GM12874 (cell line): ENCODE results near the gene FNIP1.

Experiments
- TF ChIP-seq, protein P1 (sequence below): IDR thresholded peaks from 2 replicates; pipeline ENCODE4 v1.5.1; 2011; ENCODE audit warnings: low read depth, mild to moderate bottlenecking, control low read depth, low read length, moderate library complexity; ENCODE audit not compliant: insufficient read depth

FNIP1 gene

DNA sequence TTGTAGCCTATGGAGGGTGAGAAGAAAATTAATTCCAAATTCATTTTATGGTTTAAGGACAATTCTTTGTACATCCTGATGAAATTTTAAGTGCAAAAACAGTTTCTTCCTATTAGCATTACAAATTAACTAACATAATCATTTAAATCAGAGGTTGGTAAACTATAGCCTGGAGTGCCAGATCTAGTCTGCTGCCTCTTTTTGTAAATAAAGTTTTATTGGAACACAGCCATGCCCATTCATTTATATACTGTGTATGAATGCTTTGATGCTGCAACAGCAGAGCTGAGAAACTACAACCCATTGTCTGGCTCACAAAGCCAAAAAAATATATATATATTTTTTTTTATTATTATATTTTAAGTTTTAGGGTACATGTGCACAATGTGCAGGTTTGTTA, 80.2 kb downstream of the FNIP1 start:
- TF ChIP-seq, protein P1, sequence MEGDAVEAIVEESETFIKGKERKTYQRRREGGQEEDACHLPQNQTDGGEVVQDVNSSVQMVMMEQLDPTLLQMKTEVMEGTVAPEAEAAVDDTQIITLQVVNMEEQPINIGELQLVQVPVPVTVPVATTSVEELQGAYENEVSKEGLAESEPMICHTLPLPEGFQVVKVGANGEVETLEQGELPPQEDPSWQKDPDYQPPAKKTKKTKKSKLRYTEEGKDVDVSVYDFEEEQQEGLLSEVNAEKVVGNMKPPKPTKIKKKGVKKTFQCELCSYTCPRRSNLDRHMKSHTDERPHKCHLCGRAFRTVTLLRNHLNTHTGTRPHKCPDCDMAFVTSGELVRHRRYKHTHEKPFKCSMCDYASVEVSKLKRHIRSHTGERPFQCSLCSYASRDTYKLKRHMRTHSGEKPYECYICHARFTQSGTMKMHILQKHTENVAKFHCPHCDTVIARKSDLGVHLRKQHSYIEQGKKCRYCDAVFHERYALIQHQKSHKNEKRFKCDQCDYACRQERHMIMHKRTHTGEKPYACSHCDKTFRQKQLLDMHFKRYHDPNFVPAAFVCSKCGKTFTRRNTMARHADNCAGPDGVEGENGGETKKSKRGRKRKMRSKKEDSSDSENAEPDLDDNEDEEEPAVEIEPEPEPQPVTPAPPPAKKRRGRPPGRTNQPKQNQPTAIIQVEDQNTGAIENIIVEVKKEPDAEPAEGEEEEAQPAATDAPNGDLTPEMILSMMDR = no peak

DNA sequence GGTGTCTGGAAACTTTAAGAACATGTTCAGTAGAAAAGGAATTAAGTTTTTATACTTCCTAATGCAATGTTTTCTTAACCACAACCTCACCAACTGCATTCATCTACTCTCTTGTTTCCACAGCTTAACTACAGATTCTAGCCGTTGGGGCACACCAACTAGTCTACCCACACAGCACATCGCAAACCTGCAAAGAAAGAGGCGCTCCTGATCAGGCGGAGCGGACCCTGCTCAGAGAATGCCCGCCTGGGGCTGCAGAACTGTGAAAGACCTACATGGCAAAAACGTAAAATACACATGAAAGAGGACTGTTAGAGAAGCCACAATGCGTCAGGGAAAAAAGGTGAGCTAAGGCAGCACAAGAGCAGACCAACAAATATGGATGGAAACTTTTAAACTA, 86.4 kb downstream of the FNIP1 start:
- TF ChIP-seq, protein P1 = no peak

DNA sequence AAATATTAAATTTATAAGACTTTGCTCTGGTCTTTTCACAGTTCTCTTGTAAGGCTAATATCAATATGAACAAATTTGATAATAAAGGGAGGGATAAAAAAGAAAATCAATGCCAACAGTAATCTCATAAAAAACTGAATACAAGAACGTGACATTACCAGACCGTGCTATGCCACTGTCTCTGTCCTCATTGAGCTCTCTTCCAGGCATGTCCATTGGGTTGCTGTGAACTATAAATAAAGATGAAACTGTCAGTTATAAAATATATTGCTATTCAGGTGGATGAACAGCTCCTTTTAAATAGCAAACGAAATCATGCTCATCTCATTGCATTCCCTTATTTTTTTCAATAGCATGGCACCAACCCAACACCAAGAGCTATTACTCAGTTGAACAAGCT, 87.8 kb downstream of the FNIP1 start:
- TF ChIP-seq, protein P1 = no peak

DNA sequence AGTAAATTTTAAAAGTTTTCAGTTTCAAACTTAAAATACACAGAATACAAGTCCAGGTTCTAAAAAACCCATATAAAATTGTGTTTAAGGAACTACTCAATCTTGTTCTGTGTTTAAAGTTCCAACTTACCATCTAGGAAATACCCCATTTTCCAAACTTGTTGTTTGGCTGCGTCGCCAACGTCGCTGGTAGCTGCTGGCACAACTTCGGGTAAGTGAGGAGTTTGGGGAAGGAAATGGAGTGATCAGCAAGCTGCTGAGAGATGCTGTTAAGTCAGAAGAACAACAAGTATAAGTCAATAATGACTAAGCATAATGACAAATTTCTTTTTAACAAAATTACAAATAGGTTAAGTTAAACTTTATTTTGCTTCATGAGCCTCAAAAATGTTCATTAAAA, 90.5 kb downstream of the FNIP1 start:
- TF ChIP-seq, protein P1 = no peak

DNA sequence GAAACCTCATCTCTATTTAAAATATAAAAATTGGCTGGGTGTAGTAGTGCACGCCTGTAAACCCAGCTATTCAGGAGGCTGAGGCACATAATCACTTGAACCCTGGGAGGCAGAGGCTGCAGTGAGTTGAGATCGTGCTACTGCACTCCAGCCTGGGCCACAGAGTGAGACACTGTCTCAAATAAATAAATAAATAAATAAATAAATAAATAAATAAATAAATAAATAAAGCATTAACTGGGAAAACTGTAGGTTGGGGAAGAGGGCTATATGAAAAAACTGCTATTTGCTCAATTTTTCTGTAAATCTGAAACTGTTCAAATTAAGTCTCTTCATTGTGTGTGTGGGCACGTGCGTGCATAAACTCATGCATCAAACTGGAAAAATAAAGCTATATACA, 101.9 kb downstream of the FNIP1 start:
- TF ChIP-seq, protein P1 = no peak

DNA sequence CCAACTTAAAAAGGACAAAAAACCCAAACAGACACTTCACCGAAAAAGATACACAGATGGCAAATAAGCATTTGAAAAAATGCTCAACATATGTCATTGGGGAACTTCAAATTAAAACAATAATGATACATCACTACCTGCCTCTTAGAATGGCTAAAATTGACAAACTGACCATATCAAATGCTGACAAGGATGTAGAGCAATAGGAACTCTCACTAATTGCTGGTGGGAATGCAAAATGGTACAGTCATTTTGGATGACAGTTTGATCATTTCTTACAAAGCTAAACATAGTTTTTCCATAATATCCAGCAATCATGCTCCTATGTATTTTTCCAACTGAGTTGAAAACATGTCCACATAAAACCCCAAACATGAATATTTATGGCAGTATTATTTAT, 102.9 kb downstream of the FNIP1 start:
- TF ChIP-seq, protein P1 = no peak

DNA sequence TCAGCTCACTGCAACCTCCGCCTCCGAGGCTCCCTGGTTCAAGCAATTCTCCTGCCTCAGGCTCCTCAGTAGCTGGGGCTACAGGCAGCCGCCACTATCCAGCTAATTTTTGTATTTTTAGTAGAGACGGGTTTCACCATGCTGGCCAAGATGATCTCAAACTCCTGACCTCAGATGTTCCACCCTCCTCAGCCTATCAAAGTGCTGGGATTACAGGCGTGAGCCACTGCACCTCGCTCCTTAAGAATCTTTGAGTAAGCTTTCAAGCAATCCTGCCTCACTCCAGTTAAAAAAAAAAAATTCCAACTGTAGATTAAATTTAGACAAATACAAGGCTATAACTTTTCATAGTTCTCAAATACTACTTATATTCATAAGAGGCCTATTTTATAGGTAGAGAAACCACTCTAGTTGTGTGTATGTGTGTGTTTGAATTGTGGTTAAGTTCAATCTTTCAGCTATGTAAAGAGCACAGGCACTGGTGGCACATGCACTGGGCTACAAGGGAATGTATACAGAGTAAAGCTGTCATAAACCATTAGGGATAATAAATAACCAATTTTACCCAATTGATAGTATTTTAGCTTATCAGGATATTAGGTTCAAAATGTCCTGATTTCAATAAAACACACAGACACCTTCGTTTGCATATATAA, 111.2 kb downstream of the FNIP1 start:
- TF ChIP-seq, protein P1 = no peak
